Brain microvascular endothelial cell (primary cell): ENCODE results near the gene TEPSIN.

ENCODE experiments used
- DNase-seq: peaks from one replicate; pipeline ENCODE4 v3.0.0-alpha.2; 2020
- H3K27ac ChIP-seq: fragments of 250-450 bp; sonication (Bioruptor Pico); 2 replicates; pipeline ENCODE4 v1.5.1; 2020; ENCODE audit warnings: mild to moderate bottlenecking, moderate library complexity
- H3K27me3 ChIP-seq: fragments of 250-450 bp; sonication (Bioruptor Pico); replicated peaks from 2 replicates; pipeline ENCODE4 v1.5.1; 2020; ENCODE audit warnings: mild to moderate bottlenecking
- H3K36me3 ChIP-seq: fragments of 250-450 bp; sonication (Bioruptor Pico); replicated peaks from 2 replicates; pipeline ENCODE4 v1.5.1; 2020; ENCODE audit warnings: mild to moderate bottlenecking
- H3K4me3 ChIP-seq: 2 replicates; pipeline ENCODE4 v1.5.1; 2011; ENCODE audit warnings: low read depth, mild to moderate bottlenecking, control low read depth, low read length, moderate library complexity
- in situ Hi-C: cut with HindIII; loops from 2 replicates; pipeline ENCODE4 v1.10.0; 2017; ENCODE audit warnings: low sequenced_read_pairs, low pct_ligation_motif_present
- TF ChIP-seq, protein P1 (sequence below): IDR thresholded peaks from 2 replicates; pipeline ENCODE4 v1.5.1; 2011; ENCODE audit warnings: low read depth, mild to moderate bottlenecking, moderate library complexity, low read length, control low read depth, inconsistent platforms; ENCODE audit errors: missing control alignments

The TEPSIN gene

DNA sequence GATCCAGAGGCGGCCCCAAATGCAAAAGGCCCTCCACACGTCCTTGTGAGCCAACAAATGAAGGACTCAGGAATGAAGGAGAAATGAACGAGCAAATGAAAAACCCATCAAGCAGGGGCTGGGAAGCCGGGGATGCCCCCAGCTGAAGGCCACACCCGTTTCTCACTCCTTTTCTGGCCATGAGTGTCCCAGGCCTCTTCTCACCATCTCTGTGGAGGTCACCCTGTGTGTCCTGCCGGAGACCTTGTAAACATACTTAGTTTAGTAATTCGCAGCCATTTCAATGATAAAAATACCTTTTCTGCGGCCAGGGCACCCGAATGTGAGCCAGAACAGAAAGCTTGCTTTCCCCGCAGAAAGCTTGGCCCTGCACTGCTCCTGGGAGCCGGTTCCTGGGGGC, 51.7 kb downstream of the TEPSIN start:
- Histone ChIP-seq H3K4me3 (no peak overlapping the region), H3K27me3 (no peaks in the 10 kb centered on the region), H3K27ac (no peak overlapping the region), H3K36me3 (no peaks in the 10 kb centered on the region)
- TF ChIP-seq, protein P1, sequence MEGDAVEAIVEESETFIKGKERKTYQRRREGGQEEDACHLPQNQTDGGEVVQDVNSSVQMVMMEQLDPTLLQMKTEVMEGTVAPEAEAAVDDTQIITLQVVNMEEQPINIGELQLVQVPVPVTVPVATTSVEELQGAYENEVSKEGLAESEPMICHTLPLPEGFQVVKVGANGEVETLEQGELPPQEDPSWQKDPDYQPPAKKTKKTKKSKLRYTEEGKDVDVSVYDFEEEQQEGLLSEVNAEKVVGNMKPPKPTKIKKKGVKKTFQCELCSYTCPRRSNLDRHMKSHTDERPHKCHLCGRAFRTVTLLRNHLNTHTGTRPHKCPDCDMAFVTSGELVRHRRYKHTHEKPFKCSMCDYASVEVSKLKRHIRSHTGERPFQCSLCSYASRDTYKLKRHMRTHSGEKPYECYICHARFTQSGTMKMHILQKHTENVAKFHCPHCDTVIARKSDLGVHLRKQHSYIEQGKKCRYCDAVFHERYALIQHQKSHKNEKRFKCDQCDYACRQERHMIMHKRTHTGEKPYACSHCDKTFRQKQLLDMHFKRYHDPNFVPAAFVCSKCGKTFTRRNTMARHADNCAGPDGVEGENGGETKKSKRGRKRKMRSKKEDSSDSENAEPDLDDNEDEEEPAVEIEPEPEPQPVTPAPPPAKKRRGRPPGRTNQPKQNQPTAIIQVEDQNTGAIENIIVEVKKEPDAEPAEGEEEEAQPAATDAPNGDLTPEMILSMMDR, result no peak
- in situ Hi-C loops, result loop anchor here (5.0 kb wide), 1 partner anchor 55 kb away; no protein-coding TSS in a partner anchor
- no peak for DNase-seq

DNA sequence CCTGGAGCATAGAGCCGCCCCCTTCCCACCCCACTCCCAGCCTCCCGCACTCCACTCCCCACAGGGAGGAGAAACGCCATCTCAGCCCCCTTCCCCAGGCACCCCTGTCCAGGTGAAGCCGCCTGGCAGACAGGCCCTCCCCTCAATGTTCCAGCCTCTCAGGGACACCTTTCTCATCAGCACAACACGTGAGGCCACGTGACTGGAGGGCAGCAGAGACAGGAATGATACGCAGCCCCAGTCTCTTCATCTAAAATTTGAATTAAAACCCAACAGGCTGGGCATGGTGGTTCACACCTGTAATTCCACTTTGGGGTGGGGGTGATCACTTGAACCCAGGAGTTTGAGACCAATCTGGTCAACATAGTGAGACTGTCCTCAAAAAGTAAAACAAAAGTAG, 52.7 kb downstream of the TEPSIN start:
- Histone ChIP-seq H3K27ac (no peak overlapping the region), H3K36me3 (no peaks in the 10 kb centered on the region), H3K27me3 (no peaks in the 10 kb centered on the region), H3K4me3 (no peak overlapping the region)
- in situ Hi-C loops, result loop anchor here (5.0 kb wide), 1 partner anchor 54 kb away; no protein-coding TSS in a partner anchor
- DNase-seq, result no peak
- TF ChIP-seq, protein P1, result no peak

DNA sequence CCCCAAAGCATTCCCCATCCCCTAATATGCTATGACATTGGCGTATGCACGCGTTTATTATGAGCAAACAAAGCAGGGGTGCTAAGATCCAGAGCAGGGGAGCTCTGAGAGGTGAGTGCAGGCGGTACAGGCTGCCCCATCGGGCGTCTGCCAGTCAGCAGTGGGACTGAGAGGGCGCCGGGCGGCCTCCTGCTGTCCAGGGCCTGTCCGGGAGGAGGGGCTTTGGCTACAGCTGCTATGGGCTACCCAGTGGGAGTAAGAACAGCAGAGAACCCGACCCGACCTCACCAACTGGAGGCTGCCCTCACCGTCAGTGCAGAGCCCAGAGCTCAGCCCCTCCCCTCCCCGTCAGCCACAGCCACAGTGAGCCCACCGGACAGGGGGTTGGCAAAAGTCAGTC, 54.3 kb downstream of the TEPSIN start:
- in situ Hi-C loops, result no loop called here
- H3K27me3 ChIP-seq, result no peaks in the 10 kb centered on the region
- H3K27ac ChIP-seq, result no peak overlapping the region
- H3K36me3 ChIP-seq, result no peaks in the 10 kb centered on the region
- no peak for DNase-seq
- TF ChIP-seq, protein P1, result no peak
- no peak overlapping the region for H3K4me3 ChIP-seq

DNA sequence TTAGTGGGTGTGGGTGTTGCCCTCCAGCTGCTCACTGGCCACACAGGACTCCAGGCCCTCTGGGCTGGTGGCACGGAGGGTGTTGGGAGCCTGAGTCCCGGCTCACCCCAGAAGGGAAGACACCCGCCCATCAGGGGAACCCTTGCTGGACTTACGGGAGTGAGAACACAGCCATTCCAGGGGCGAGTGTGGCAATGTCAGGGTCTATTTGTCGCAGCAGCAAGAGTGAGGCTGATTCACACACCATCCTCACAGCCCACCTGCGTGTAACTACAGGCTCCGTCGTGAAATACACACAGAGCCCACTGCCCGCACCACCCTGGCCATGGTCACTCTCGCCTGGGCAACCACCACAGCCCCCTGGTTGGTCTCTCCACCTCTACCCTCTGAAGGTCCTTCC, 55.0 kb downstream of the TEPSIN start:
- Histone ChIP-seq H3K36me3 (no peaks in the 10 kb centered on the region), H3K27me3 (no peaks in the 10 kb centered on the region), H3K4me3 (no peak overlapping the region), H3K27ac (no peak overlapping the region)
- DNase-seq, result no peak
- in situ Hi-C loops, result no loop called here
- TF ChIP-seq, protein P1, result no peak

DNA sequence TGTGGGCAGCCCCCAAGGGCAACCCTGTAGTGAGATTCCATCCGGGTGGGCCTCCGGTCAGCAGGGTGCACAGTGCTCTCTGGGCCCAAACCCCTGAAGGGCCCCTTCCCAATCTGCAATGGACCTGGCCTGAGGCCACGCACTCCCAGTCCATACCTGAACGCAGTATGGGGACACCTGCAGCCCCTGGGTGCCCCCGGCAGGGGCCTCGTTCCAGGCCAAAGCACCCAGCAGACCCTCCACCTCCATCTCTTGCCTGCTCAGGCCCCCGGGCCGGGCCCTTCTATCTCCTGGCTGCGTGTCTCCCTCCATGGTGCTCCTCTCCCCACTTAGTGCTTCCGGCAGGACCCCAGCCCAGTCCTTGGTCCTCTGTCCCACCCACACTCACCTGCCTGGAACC, 55.5 kb downstream of the TEPSIN start:
- no peak for DNase-seq
- H3K27me3 ChIP-seq, result no peaks in the 10 kb centered on the region
- H3K36me3 ChIP-seq, result no peaks in the 10 kb centered on the region
- H3K4me3 ChIP-seq, result no peak overlapping the region
- in situ Hi-C loops, result no loop called here
- no peak overlapping the region for H3K27ac ChIP-seq
- TF ChIP-seq, protein P1, result no peak

DNA sequence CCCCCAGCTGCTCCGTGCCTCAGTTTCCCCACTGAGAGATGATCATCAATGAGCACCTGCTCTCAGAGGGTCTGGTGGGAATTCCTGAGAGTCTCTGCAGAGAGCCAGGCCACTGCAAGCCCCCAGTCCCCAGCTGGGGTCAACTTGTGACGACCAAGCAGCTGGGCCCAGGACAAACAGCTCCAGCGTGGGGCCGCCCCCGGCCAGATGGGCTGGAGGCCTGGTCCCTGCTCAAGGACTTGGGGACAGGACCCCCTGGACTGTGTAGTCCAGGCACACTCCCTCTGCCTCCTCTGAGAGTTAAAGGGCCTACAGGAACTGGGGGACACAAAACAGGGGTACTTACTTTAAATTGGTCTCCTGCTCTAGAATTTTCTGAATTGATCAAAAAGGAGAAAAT, 56.3 kb downstream of the TEPSIN start:
- Histone ChIP-seq H3K4me3 (no peak overlapping the region), H3K27me3 (no peaks in the 10 kb centered on the region), H3K36me3 (no peaks in the 10 kb centered on the region), H3K27ac (no peak overlapping the region)
- in situ Hi-C loops, result no loop called here
- TF ChIP-seq, protein P1, result no peak
- no peak for DNase-seq
